ENCODE measurements around the gene ADAM10. TPM values are rescaled to one million over a fixed set of nuclear protein-coding genes. Genes with fewer than 3 reads are reported as not detected.

ADAM10 gene
- total and polyA plus RNA-seq, 2 of the 4 experiments (the other 2 are of a cell fraction) = 110 to 185 TPM

- no TSS peak for BruUV-seq (replicated peaks)
- Histone ChIP-seq H3K9me3 (ENCODE audit: control insufficient read depth, insufficient read depth, low read length) (no peaks in the 10 kb centered on the region; the same call in 1 of the 2 replicates), H4K91ac (ENCODE audit: insufficient read depth, low read depth, low read length) (no peak overlapping the region; the same call in 1 of the 2 replicates), H3K9ac (ENCODE audit: low read depth, low read length) (no peak overlapping the region), H2BK5ac (ENCODE audit: low read depth, low read length, poor library complexity, severe bottlenecking) (peak overlapping the region; percentile 20), H3K27me3 (ENCODE audit: control insufficient read depth, insufficient read depth, low read length) (no peaks in the 10 kb centered on the region), H3K79me1 (ENCODE audit: low read depth in 1 of 2, low read length in 2 of 2) (peaks cover 29 to 62% of the 10 kb centered on the region in 2 experiments), H4K8ac (ENCODE audit: low read depth in 2 of 2, low read length in 2 of 2) (no peak overlapping the region), H3K4me3 (ENCODE audit: insufficient read depth, low read depth, low read length) (no peak overlapping the region), H2AFZ (replicated peaks; ENCODE audit: low read length, poor library complexity) (no peak overlapping the region), H3K9me1 (ENCODE audit: insufficient read depth, low read length) (peaks cover 3% of the 10 kb centered on the region; the same call in 1 of the 2 replicates), H2BK15ac (ENCODE audit: low read depth, low read length) (no peak overlapping the region), H3K18ac (ENCODE audit: low read depth, low read length) (no peak overlapping the region), H4K20me1 (ENCODE audit: insufficient read depth, low read length) (peaks cover 48% of the 10 kb centered on the region), H2AK9ac (replicated peaks; ENCODE audit: low read depth, low read length, poor library complexity) (no peak overlapping the region), H3K27ac (ENCODE audit: insufficient read depth, low read length) (peak overlapping the region; percentile 37; the same call in 1 of the 2 replicates), H2BK20ac (ENCODE audit: low read depth, low read length) (no peak overlapping the region), H3K4me1 (ENCODE audit: control insufficient read depth, insufficient read depth, low read length) (peaks cover 3% of the 10 kb centered on the region), H3K4me2 (ENCODE audit: low read depth, low read length) (no peak overlapping the region), H3K4ac (ENCODE audit: low read depth, low read length) (no peak overlapping the region), H3K23ac (ENCODE audit: low read depth, low read length) (no peak overlapping the region), H3K36me3 (ENCODE audit: control insufficient read depth, insufficient read depth, low read length) (peaks cover 8% of the 10 kb centered on the region; the same call in 1 of the 2 replicates), H3K14ac (replicated peaks; ENCODE audit: low read depth, low read length) (no peak overlapping the region), H2AK5ac (ENCODE audit: low read depth, low read length) (no peak overlapping the region), H4K5ac (ENCODE audit: low read depth, low read length) (no peak overlapping the region), H2BK120ac (ENCODE audit: low read depth, low read length) (no peak overlapping the region), H3K56ac (ENCODE audit: extremely low read depth, insufficient read depth, low read length) (no peak overlapping the region)
- ChIA-PET CTCF (no interaction called here), POLR2A (ENCODE audit: unreplicated experiment) (interaction anchor here (1.0 kb wide), 1 partner anchor 343 kb away, joined by 3 read pairs; no protein-coding TSS in a partner anchor)
- in situ Hi-C loops (cut with MboI; ENCODE audit: low sequenced_read_pairs) (no loop called here), intact Hi-C loops (cut with micrococcal nuclease) (no loop called here), dilution Hi-C loops (cut with HindIII; ENCODE audit: low sequenced_read_pairs, unreplicated experiment) (no loop called here)
- ATAC-seq (ENCODE audit: low read depth) (no peak), DNase-seq (no peak)
- no CpG with 5 or more reads among the region's 4 CpGs for WGBS, 2 experiments (ENCODE audit: extremely low coverage in 2 of 2, insufficient read length in 1 of 2)
- TF ChIP-seq NFE2L2 (IDR thresholded peaks at IDR 0.05; ENCODE audit: low read depth, low read length) = no peak
- no peak for TF ChIP-seq RAD21 (IDR thresholded peaks at IDR 0.05; ENCODE audit: low read length)
Measured at GRCh38 chr15:58703610-58704009, 45.9 kb downstream of the ADAM10 start.
